Heart left ventricle (tissue), 16 donors: Measurements from ENCODE around the gene WDSUB1. TPM values are rescaled to one million over a fixed set of nuclear protein-coding genes. Genes with fewer than 3 reads are reported as not detected.

ENCODE experiments used
- ATAC-seq, 4 donors: fragments of 200-7000 bp; cut with Tn5 transposase; one replicate each; pipeline ENCODE4 v1.9.1; 2020 to 2022; ENCODE audit warnings: moderate library complexity in 4 of 4, mild to moderate bottlenecking in 3 of 4, moderate number of reproducible peaks in 1 of 4
- DNase-seq, 5 donors: peaks; one replicate each; pipeline ENCODE4 v3.0.0-alpha.2; 2020
- H3K27ac ChIP-seq, 12 donors: fragments of 200-600 bp; sonication (generic) in 4 of 12; one replicate each; pipeline versions ENCODE4 v1.5.0 to v1.8.0; 2016 to 2022; ENCODE audit warnings: mild to moderate bottlenecking in 2 of 12
- H3K27me3 ChIP-seq, 9 donors: fragments of 200-600 bp; sonication (generic) in 2 of 9; one replicate each; pipeline versions ENCODE4 v1.5.1 to v1.8.0; 2016 to 2022; ENCODE audit warnings: mild to moderate bottlenecking in 3 of 9
- H3K36me3 ChIP-seq, 9 donors: fragments of 200-600 bp; sonication (generic) in 2 of 9; one replicate each; pipeline versions ENCODE4 v1.5.0 to v1.8.0; 2018 to 2022; ENCODE audit warnings: mild to moderate bottlenecking in 2 of 9
- H3K4me1 ChIP-seq, 12 donors: fragments of 200-600 bp; sonication (generic) in 4 of 12; one replicate each; pipeline versions ENCODE4 v1.5.0 to v1.8.0; 2016 to 2022; ENCODE audit warnings: mild to moderate bottlenecking in 3 of 12
- H3K4me3 ChIP-seq, 12 donors: fragments of 200-600 bp; sonication (generic) in 4 of 12; one replicate each; pipeline versions ENCODE4 v1.5.0 to v1.8.0; 2017 to 2022; ENCODE audit warnings: mild to moderate bottlenecking in 9 of 12, moderate library complexity in 4 of 12
- H3K9me3 ChIP-seq, 12 donors: fragments of 200-600 bp; sonication (generic) in 4 of 12; one replicate each; pipeline versions ENCODE4 v1.5.0 to v1.8.0; 2016 to 2022; ENCODE audit warnings: mild to moderate bottlenecking in 1 of 12
- CTCF ChIP-seq, 12 donors: fragments of 200-600 bp; sonication (generic) in 4 of 12; IDR thresholded peaks; one replicate each; pipeline versions ENCODE4 v1.5.0 to v1.8.0; 2018 to 2022; ENCODE audit warnings: antibody characterized with exemption in 12 of 12, mild to moderate bottlenecking in 5 of 12
- POLR2A ChIP-seq, 2 donors: fragments of 450-650 bp; IDR thresholded peaks; one replicate each; pipeline ENCODE4 v1.6.1; 2017; ENCODE audit warnings: antibody characterized with exemption in 2 of 2, mild to moderate bottlenecking in 2 of 2, moderate library complexity in 2 of 2
- WGBS, 4 donors: extraction: QIAGEN DNeasy Blood & Tissue Kit in 2 of 4; methylation state at CpG; one replicate each; pipeline versions ENCODE4 v1.1.5 to v1.1.7; 2013 to 2018; 5-methylcytosine and 5-hydroxymethylcytosine counted together
- intact Hi-C, 10 donors: fragments of 100-400 bp; cut with DNase I; formaldehyde crosslinking; loops; one replicate each; pipeline versions ENCODE4 v1.11.1 to v1.14.2; 2022
- long read RNA-seq, 3 donors: library from polyadenylated mRNA; unstranded; transcript quantifications; one replicate each; pipeline ENCODE4 v2.0.0, GENCODE V29; 2020 to 2021
- polyA plus RNA-seq, 2 donors: library from polyadenylated mRNA; stranded (reverse); fragments of 200-250 nt; gene quantifications; one replicate each; pipeline ENCODE4 v1.2.3, GENCODE V29; 2013
- total RNA-seq, 9 donors: library from RNA; depleted of rRNA in 2 of 9; stranded (reverse); fragments of >200 nt in 2 of 9; fragmentation: NEBNext Ultra II Directional in 3 of 9; extraction: Animal tissue kit (Norgen Biotek cat#: 25700) in 3 of 9; gene quantifications; one replicate each; pipeline versions ENCODE4 v1.1.0 to v1.2.4, GENCODE V29; 2016 to 2023
- donor health status: ischemic (EF 13 %, LVEDD 7.1; RV severe dilation, severe dysfunction).
- donor health status: healthy with polysubstance abuse.
- donor health status: DM: no; HTN: yes; CAD: no.
- donor health status: DM: no; HTN: no; CAD: no.
- donor health status: ischemic (EF 25% LVEDD 6.9; RV normal size, moderate dysfunction).
- donor health status: ischemic (EF 25% LVEDD 5.7; RV mildly dilated, moderate dysfunction).
- donor health status: healthy.
- donor health status: DM: yes; HTN: yes; CAD: no.
- donor health status: ischemic (EF 35%, LVEDD 5.7; RV mildly dilated, moderate dysfunction).
- donor health status: nonischemic (EF 11% LVEDD 7.7; RV severe dilation, severe dysfunction).
- donor health status: DM: yes; HTN: yes; CAD: no.
- donor health status: PGD.
- donor health status: ischemic (EF 29% LVEDD 5.4; RV normal size, mild dysfunction).
- donor health status: nonischemic (EF 23%, LVEDD 6.1; RV moderate dilation, normal function).

WDSUB1 gene
- 10 to 100 TPM in 2 of 9 donors, 1 to 10 TPM in 7; 5.1 to 12.4 (median 9.1) TPM for total RNA-seq
- 1 to 10 TPM; 5.9 to 8.0 TPM for polyA plus RNA-seq
- long read RNA-seq, donor 1, transcript WDSUB1-202 (11 exons, 1,912 nt): major isoform, 23 of 37 reads
- long read RNA-seq, donor 1, partial matches to known transcripts: 6 of 37 reads
- long read RNA-seq, donor 1, other reads (novel, unspliced or antisense): 7 of 37 reads
- long read RNA-seq, donor 2, transcript WDSUB1-202 (11 exons, 1,912 nt): major isoform, 5 of 31 reads
- long read RNA-seq, donor 2, partial matches to known transcripts: 5 of 31 reads
- long read RNA-seq, donor 2, other reads (novel, unspliced or antisense): 18 of 31 reads
- long read RNA-seq, donor 3, transcript WDSUB1-201 (7 exons, 1,535 nt): minor isoform, 5 of 17 reads
- long read RNA-seq, donor 3, transcript WDSUB1-202 (11 exons, 1,912 nt): major isoform, 7 of 17 reads
- long read RNA-seq, donor 3, partial matches to known transcripts: 0 of 17 reads
- long read RNA-seq, donor 3, other reads (novel, unspliced or antisense): 4 of 17 reads

GRCh38 chr2:159285929-159286708 lies at the start of gene WDSUB1:
Gene WDSUB1, minus strand, starts transcription at chr2:159286703. Its CDS starts 3,634 bp downstream, at chr2:159283069.
- ATAC-seq: peak; percentile 42 to 60 (median 50)
- peak; percentile 59 to 81 (median 73) for DNase-seq
- Histone ChIP-seq H3K4me1 (peaks cover 0 to 29% (median 12%) of the 10 kb centered on the region in 12 donors), H3K9me3 (no peaks in the 10 kb centered on the region), H3K27me3 (no peaks in the 10 kb centered on the region), H3K36me3 (peaks cover 0 to 15% (median 7%) of the 10 kb centered on the region in 9 donors), H3K4me3 (peak within 1 kb of the TSS; percentile 75 to 99 (median 88)), H3K27ac (peak within 1 kb of the TSS; percentile 59 to 97 (median 92))
- intact Hi-C loops: no loop called here
- TF ChIP-seq POLR2A (IDR thresholded peaks at IDR 0.05) (no peak), CTCF (IDR thresholded peaks at IDR 0.05) (no peak)
- 1 to 4% (median 1%) methylated on average over 23 to 64 of the region's 64 CpGs for WGBS, 4 donors

- DNase-seq (no peak), ATAC-seq (peak in 1 of 4 donors; percentile 43)
- Histone ChIP-seq H3K4me1 (no peaks in the 10 kb centered on the region), H3K27ac (peak overlapping the region in 1 of 12 donors; percentile 11), H3K36me3 (peaks cover 0 to 91% (median 55%) of the 10 kb centered on the region in 9 donors), H3K9me3 (no peaks in the 10 kb centered on the region), H3K4me3 (no peak overlapping the region), H3K27me3 (no peaks in the 10 kb centered on the region)
- no peak for TF ChIP-seq POLR2A (IDR thresholded peaks at IDR 0.05)
- no peak for TF ChIP-seq CTCF (IDR thresholded peaks at IDR 0.05)
- intact Hi-C loops: no loop called here
- 93 to 96% (median 95%) methylated on average over 5 of the region's 5 CpGs for WGBS, 4 donors
Measured at GRCh38 chr2:159326569-159327255, 40.2 kb upstream of the WDSUB1 start.

- intact Hi-C loops: no loop called here
- ATAC-seq (no peak), DNase-seq (no peak)
- Histone ChIP-seq H3K4me1 (no peaks in the 10 kb centered on the region), H3K27ac (no peak overlapping the region), H3K4me3 (no peak overlapping the region), H3K36me3 (peaks cover 0 to 95% (median 56%) of the 10 kb centered on the region in 9 donors), H3K27me3 (no peaks in the 10 kb centered on the region), H3K9me3 (no peaks in the 10 kb centered on the region)
- TF ChIP-seq CTCF (IDR thresholded peaks at IDR 0.05) (no peak), POLR2A (IDR thresholded peaks at IDR 0.05) (no peak)
Measured at GRCh38 chr2:159322419-159322818, 35.9 kb upstream of the WDSUB1 start.
